H9 (cell line): Measurements from ENCODE around the gene ADAMTS8. TPM values are rescaled to one million over a fixed set of nuclear protein-coding genes. Genes with fewer than 3 reads are reported as not detected.

Source experiments
- DNase-seq: peaks from one replicate; pipeline ENCODE4 v3.0.0-alpha.2; 2017
- H2AFZ ChIP-seq: one replicate; pipeline ENCODE4 v1.6.1; 2013; ENCODE audit warnings: mild to moderate bottlenecking, low read length, control low read depth, moderate library complexity
- H2AK5ac ChIP-seq: 2 replicates; pipeline ENCODE4 v1.6.1; 2013; ENCODE audit warnings: low read length, control low read depth, mixed read lengths; ENCODE audit not compliant: insufficient read length
- H2BK120ac ChIP-seq: one replicate; pipeline ENCODE4 v1.6.1; 2013; ENCODE audit warnings: low read depth, mild to moderate bottlenecking, low read length, control low read depth, inconsistent platforms; ENCODE audit not compliant: poor library complexity, severe bottlenecking
- H2BK12ac ChIP-seq: 2 replicates; pipeline ENCODE4 v1.6.1; 2013; ENCODE audit warnings: low read length, control low read depth, mixed read lengths, low read depth; ENCODE audit not compliant: insufficient read length
- H2BK15ac ChIP-seq: 2 replicates; pipeline ENCODE4 v1.6.1; 2013; ENCODE audit warnings: low read depth, low read length, control low read depth
- H2BK20ac ChIP-seq: one replicate; pipeline ENCODE4 v1.6.1; 2013; ENCODE audit warnings: low read depth, mild to moderate bottlenecking, low read length, control low read depth, inconsistent platforms; ENCODE audit not compliant: poor library complexity, severe bottlenecking
- H2BK5ac ChIP-seq: 2 replicates; pipeline ENCODE4 v1.6.1; 2013; ENCODE audit warnings: low read length, control low read depth, mixed read lengths; ENCODE audit not compliant: insufficient read length
- H3K14ac ChIP-seq: 2 replicates; pipeline ENCODE4 v1.6.1; 2013; ENCODE audit warnings: low read length, control low read depth; ENCODE audit not compliant: insufficient read depth
- H3K18ac ChIP-seq: 2 replicates; pipeline ENCODE4 v1.6.1; 2013; ENCODE audit warnings: low read depth, mild to moderate bottlenecking, mixed read lengths, low read length, control low read depth; ENCODE audit not compliant: insufficient read length
- H3K23ac ChIP-seq: 2 replicates; pipeline ENCODE4 v1.6.1; 2013; ENCODE audit warnings: low read length, control low read depth, mixed read lengths, low read depth; ENCODE audit not compliant: insufficient read length
- H3K23me2 ChIP-seq: 2 replicates; pipeline ENCODE4 v1.6.1; 2013; ENCODE audit warnings: low read depth, mild to moderate bottlenecking, mixed read lengths, low read length, control low read depth; ENCODE audit not compliant: insufficient read length, poor library complexity, severe bottlenecking
- H3K27ac ChIP-seq: 2 replicates; pipeline ENCODE4 v1.5.1; 2013; ENCODE audit warnings: low read length, control low read depth, mixed read lengths, low read depth; ENCODE audit not compliant: insufficient read length
- H3K27me3 ChIP-seq: 2 replicates; pipeline ENCODE4 v1.6.1; 2013; ENCODE audit warnings: low read length, control low read depth, inconsistent platforms; ENCODE audit not compliant: insufficient read depth
- H3K4ac ChIP-seq: 2 replicates; pipeline ENCODE4 v1.6.1; 2013; ENCODE audit warnings: low read depth, mild to moderate bottlenecking, control low read depth, inconsistent platforms, low read length, moderate library complexity
- H3K4me1 ChIP-seq: 2 replicates; pipeline ENCODE4 v1.6.1; 2013; ENCODE audit warnings: low read length, control low read depth, inconsistent platforms; ENCODE audit not compliant: insufficient read depth
- H3K4me2 ChIP-seq: 2 replicates; pipeline ENCODE4 v1.6.1; 2013; ENCODE audit warnings: low read length, control low read depth, mixed read lengths; ENCODE audit not compliant: insufficient read length, insufficient read depth
- H3K56ac ChIP-seq: 2 replicates; pipeline ENCODE4 v1.6.1; 2013; ENCODE audit warnings: low read depth, mild to moderate bottlenecking, mixed read lengths, low read length, control low read depth; ENCODE audit not compliant: insufficient read length
- H3K79me1 ChIP-seq: 2 replicates; pipeline ENCODE4 v1.6.1; 2013; ENCODE audit warnings: low read depth, mild to moderate bottlenecking, moderate library complexity, low read length, control low read depth, inconsistent platforms; ENCODE audit not compliant: insufficient read depth, poor library complexity, severe bottlenecking
- H3K79me2 ChIP-seq: 2 replicates; pipeline ENCODE4 v1.6.1; 2013; ENCODE audit warnings: low read length, control low read depth, inconsistent platforms; ENCODE audit not compliant: insufficient read depth
- H3K9ac ChIP-seq: 2 replicates; pipeline ENCODE4 v1.6.1; 2013; ENCODE audit warnings: low read length, control low read depth, mixed read lengths; ENCODE audit not compliant: insufficient read length; ENCODE audit errors: extremely low read depth
- H3K9me3 ChIP-seq: one replicate; pipeline ENCODE4 v1.6.1; 2013; ENCODE audit warnings: low read depth, low read length, inconsistent platforms; ENCODE audit not compliant: control insufficient read depth
- H3T11ph ChIP-seq: one replicate; pipeline ENCODE4 v1.6.1; 2013; ENCODE audit warnings: mild to moderate bottlenecking, low read length, control low read depth, inconsistent platforms
- H4K20me1 ChIP-seq: one replicate; pipeline ENCODE4 v1.6.1; 2013; ENCODE audit not compliant: control insufficient read depth, insufficient read length, insufficient read depth
- H4K5ac ChIP-seq: 2 replicates; pipeline ENCODE4 v1.6.1; 2013; ENCODE audit warnings: low read depth, mild to moderate bottlenecking, mixed read lengths, low read length, control low read depth; ENCODE audit not compliant: insufficient read length
- H4K8ac ChIP-seq: replicated peaks from 2 replicates; pipeline ENCODE4 v1.6.1; 2013; ENCODE audit warnings: low read length, control low read depth, mixed read lengths, low read depth; ENCODE audit not compliant: insufficient read length
- H4K91ac ChIP-seq: 2 replicates; pipeline ENCODE4 v1.6.1; 2013; ENCODE audit warnings: low read depth, mild to moderate bottlenecking, moderate library complexity, mixed read lengths, low read length, control low read depth; ENCODE audit not compliant: insufficient read length
- H3K27ac Mint-ChIP-seq, 3 experiments: 2 replicates in 2 of 3; 3 replicates in 1 of 3; pipeline ENCODE4 v1.8.0; 2020 to 2021; ENCODE audit warnings: mixed read lengths in 3 of 3, mild to moderate bottlenecking in 1 of 3, moderate library complexity in 1 of 3
- H3K27me3 Mint-ChIP-seq: 2 replicates; pipeline ENCODE4 v1.8.0; 2021; ENCODE audit warnings: low read depth, mild to moderate bottlenecking, moderate library complexity, mixed read lengths
- H3K36me3 Mint-ChIP-seq, 3 experiments: 2 replicates in 2 of 3; 3 replicates in 1 of 3; pipeline ENCODE4 v1.8.0; 2020 to 2021; ENCODE audit warnings: low read depth in 3 of 3, mixed read lengths in 3 of 3; ENCODE audit not compliant: insufficient read depth in 1 of 3
- H3K4me1 Mint-ChIP-seq, 2 experiments: 2 replicates each; pipeline ENCODE4 v1.8.0; 2020; ENCODE audit warnings: mixed read lengths in 2 of 2
- H3K4me3 Mint-ChIP-seq, 2 experiments: 2 replicates in 1 of 2; 3 replicates in 1 of 2; pipeline ENCODE4 v1.8.0; 2020 to 2021; ENCODE audit warnings: mild to moderate bottlenecking in 2 of 2, mixed read lengths in 2 of 2, moderate library complexity in 1 of 2
- H3K9me3 Mint-ChIP-seq, 2 experiments: 2 replicates in 1 of 2; 3 replicates in 1 of 2; pipeline ENCODE4 v1.8.0; 2020; ENCODE audit warnings: mild to moderate bottlenecking in 2 of 2, mixed read lengths in 2 of 2, moderate library complexity in 1 of 2
- CTCF ChIP-seq: fragments of 200-600 bp; sonication (generic); conservative IDR thresholded peaks from 3 replicates; pipeline ENCODE4 v1.8.0; 2021; ENCODE audit warnings: antibody characterized with exemption, mild to moderate bottlenecking
- WGBS: extraction: QIAGEN DNeasy Blood & Tissue Kit; methylation state at CpG from one replicate; pipeline ENCODE4 v1.1.7; 2013; ENCODE audit warnings: missing lambda C conversion rate, low lambda C conversion rate, mixed read lengths; ENCODE audit not compliant: insufficient read length; ENCODE audit errors: extremely low coverage; 5-methylcytosine and 5-hydroxymethylcytosine counted together
- total RNA-seq: library from RNA; stranded (reverse); gene quantifications from 2 replicates; pipeline ENCODE4 v1.2.1, GENCODE V29; 2021

Gene ADAMTS8
- total RNA-seq, 1 experiment from 2014 or later = 5.0 TPM

- Mint-ChIP-seq H3K27ac (no peak overlapping the region), H3K4me1 (peaks cover 0 to under 1% of the 10 kb centered on the region in 2 experiments; a peak in 1 of 4 replicates), H3K36me3 (no peaks in the 10 kb centered on the region), H3K4me3 (no peak overlapping the region), H3K27me3 (peaks cover 71% of the 10 kb centered on the region), H3K9me3 (no peaks in the 10 kb centered on the region; a peak in 2 of 5 replicates)
- H3K56ac ChIP-seq = no peak overlapping the region
- H3K4ac ChIP-seq = no peak overlapping the region
- no peak overlapping the region for H4K8ac ChIP-seq
- H3K4me1 ChIP-seq = no peaks in the 10 kb centered on the region
- no peak overlapping the region for H2BK12ac ChIP-seq
- H3K23ac ChIP-seq = no peak overlapping the region
- no peak overlapping the region for H3K27ac ChIP-seq
- H3K79me1 ChIP-seq = no peaks in the 10 kb centered on the region
- H3K9ac ChIP-seq = no peak overlapping the region
- TF ChIP-seq CTCF = no peak
- H3K14ac ChIP-seq = no peak overlapping the region
- no peak overlapping the region for H2AFZ ChIP-seq
- H3K9me3 ChIP-seq = no peaks in the 10 kb centered on the region
- no peak overlapping the region for H3K4me2 ChIP-seq
- H2AK5ac ChIP-seq = no peak overlapping the region
- no peaks in the 10 kb centered on the region; the same call in 1 of the 2 replicates for H3K27me3 ChIP-seq
- no peaks in the 10 kb centered on the region for H3K23me2 ChIP-seq
- H2BK20ac ChIP-seq = no peak overlapping the region
- no peak overlapping the region for H4K5ac ChIP-seq
- no peak overlapping the region for H3K18ac ChIP-seq
- no CpG with 5 or more reads among the region's 4 CpGs for WGBS
- H3T11ph ChIP-seq = no peak overlapping the region
- H4K20me1 ChIP-seq = no peaks in the 10 kb centered on the region
- no peaks in the 10 kb centered on the region for H3K79me2 ChIP-seq
- H2BK15ac ChIP-seq = no peak overlapping the region
- no peak overlapping the region for H4K91ac ChIP-seq
- DNase-seq = no peak
- H2BK120ac ChIP-seq = no peak overlapping the region
- no peak overlapping the region for H2BK5ac ChIP-seq
Observed at GRCh38 chr11:130442737-130443136, 14.3 kb upstream of the ADAMTS8 start.
